GM20431 (cell line): ENCODE data around the gene LRP1.

Experiments
- in situ Hi-C: fragments of 300-500 bp; cut with MseI, MboI; formaldehyde crosslinking; loops from one replicate; pipeline ENCODE4 v1.15.0; 2020; ENCODE audit warnings: low sequenced_read_pairs; ENCODE audit not compliant: unreplicated experiment

The LRP1 gene

GRCh38 chr12:57229634-57230380 is 101.5 kb downstream of the LRP1 start, which contains the start of gene SHMT2:
Gene SHMT2, plus strand, starts transcription at chr12:57229711. Its CDS starts 68 bp downstream, at chr12:57229779.
- in situ Hi-C loops: no loop called here

GRCh38 chr12:57230381-57231155 is 102.3 kb downstream of the LRP1 start:
- in situ Hi-C loops: no loop called here

- in situ Hi-C loops: no loop called here
Observed at GRCh38 chr12:57231276-57232021, 103.2 kb downstream of the LRP1 start.

- in situ Hi-C loops: no loop called here
Observed at GRCh38 chr12:57232156-57232756, 104.0 kb downstream of the LRP1 start.

- in situ Hi-C loops: no loop called here
Observed at GRCh38 chr12:57233357-57234232, 105.3 kb downstream of the LRP1 start.

GRCh38 chr12:57234233-57234570 is 105.9 kb downstream of the LRP1 start:
- in situ Hi-C loops: no loop called here

- in situ Hi-C loops: no loop called here
Observed at GRCh38 chr12:57234571-57235016, 106.3 kb downstream of the LRP1 start.

- in situ Hi-C loops: no loop called here
Observed at GRCh38 chr12:57235017-57235727, 106.9 kb downstream of the LRP1 start.

- in situ Hi-C loops: no loop called here
Observed at GRCh38 chr12:57235728-57236131, 107.4 kb downstream of the LRP1 start.

- in situ Hi-C loops: no loop called here
Observed at GRCh38 chr12:57236201-57236924, 108.1 kb downstream of the LRP1 start.

GRCh38 chr12:57236925-57237595 is 108.8 kb downstream of the LRP1 start:
- in situ Hi-C loops: no loop called here

GRCh38 chr12:57237596-57237931 is 109.3 kb downstream of the LRP1 start:
- in situ Hi-C loops: no loop called here

GRCh38 chr12:57237932-57238853 is 109.9 kb downstream of the LRP1 start:
- in situ Hi-C loops: no loop called here

GRCh38 chr12:57238854-57239554 is 110.7 kb downstream of the LRP1 start:
- in situ Hi-C loops: no loop called here

- in situ Hi-C loops: no loop called here
Observed at GRCh38 chr12:57239587-57240065, 111.3 kb downstream of the LRP1 start.
